ENCODE data around the gene CUEDC1.

The CUEDC1 gene

DNA sequence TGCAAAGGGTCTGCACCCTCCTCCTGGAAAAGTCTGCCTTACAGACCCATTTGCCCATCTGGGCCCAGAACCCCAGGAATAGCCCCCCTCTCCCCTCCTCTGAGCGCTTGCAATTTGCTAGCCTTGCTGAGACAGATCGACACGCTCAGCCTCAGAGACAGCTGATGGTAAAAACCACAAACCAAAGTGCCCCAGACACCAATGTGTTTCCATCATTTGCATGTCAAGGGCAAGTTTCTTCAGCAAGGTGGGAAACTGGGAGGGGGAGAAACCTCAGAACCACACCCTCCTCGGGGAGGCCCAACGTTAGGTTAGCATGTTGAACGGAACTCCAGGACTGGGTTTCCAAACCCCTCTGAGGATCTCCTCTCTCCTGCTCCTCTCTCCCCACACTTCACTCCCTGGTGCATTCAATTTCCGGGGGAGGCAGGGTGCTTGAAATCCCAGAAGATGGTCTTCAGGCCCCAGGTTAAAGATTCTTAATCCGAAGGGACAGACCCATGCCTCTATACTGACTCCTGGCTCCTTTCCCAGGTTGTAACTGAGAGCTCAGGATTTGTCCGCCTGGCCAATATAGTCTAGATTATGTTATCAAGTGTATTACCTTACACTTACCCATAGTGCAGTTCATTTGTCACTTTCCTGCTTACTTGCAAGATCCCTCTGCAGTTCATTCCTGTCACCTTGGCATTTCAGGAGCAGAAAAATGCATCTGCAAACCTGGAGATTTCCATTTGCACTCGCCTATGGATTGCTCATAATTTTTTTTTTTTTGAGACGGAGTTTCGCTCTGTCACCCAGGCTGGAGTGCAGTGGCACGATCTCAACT, 1.3 kb upstream of the CUEDC1 start:
- Mint-ChIP-seq H3K9me3 (no peaks in the 10 kb centered on the region), H3K27ac (no peak overlapping the region), H3K36me3 (peaks cover 9% of the 10 kb centered on the region), H3K4me1 (peaks cover 36% of the 10 kb centered on the region), H3K4me3 (peak overlapping the region; percentile 66)
- DNase-seq (ENCODE audit: low spot score in 2 of 2) (peak in 1 of 2 donors; percentile 73), ATAC-seq (peak; percentile 68)

DNA sequence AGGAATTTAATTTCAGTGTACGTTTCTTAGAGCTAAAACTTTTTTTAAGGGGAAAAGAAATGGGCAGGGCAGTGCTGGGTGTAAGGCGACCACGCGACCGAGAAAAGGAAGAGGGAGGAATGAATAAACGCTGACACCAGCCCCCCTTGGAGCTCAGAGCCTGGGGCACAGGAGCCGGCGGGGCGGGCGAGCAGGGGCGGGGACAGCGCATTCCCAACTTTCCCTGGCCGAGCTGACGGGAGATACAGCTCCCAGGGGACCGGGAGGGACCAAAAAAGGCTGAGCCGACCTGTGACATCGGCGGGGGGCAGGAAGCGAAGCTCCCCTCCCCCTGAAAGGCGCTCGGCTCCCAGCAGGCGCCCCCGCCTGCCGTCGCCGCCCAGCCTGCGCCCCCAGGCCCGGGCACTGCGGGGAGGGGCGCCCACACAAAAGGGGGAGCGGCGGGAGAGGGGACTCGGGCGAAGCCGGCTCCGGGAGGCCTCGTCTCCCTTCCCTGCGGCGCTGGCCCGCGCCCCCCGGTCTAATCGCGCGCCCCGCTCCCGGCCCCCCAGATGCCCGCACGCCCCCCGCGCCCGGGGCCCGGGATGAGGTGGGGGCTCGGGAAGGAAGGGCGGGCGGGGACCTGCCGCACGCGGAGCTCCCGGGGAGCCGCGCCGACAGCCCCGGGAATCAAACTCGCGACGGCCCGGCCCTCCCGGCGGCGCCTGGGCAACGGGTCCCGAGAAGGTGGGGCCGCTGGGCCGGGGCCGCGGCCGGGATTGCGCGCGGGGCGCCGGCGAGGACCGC, 622 bp downstream of the CUEDC1 start:
- Mint-ChIP-seq H3K4me3 (peak overlapping the region; percentile 46), H3K36me3 (peaks cover 15% of the 10 kb centered on the region), H3K9me3 (no peaks in the 10 kb centered on the region), H3K4me1 (peaks cover 46% of the 10 kb centered on the region), H3K27ac (no peak overlapping the region)
- ATAC-seq (peak; percentile 27), DNase-seq (ENCODE audit: low spot score in 2 of 2) (no peak)

- H3K4me1 Mint-ChIP-seq, result peaks cover 52% of the 10 kb centered on the region
- no peaks in the 10 kb centered on the region for H3K9me3 Mint-ChIP-seq
- H3K4me3 Mint-ChIP-seq, result peak overlapping the region; percentile 46
- ATAC-seq (no peak), DNase-seq (ENCODE audit: low spot score in 2 of 2) (no peak)
- H3K36me3 Mint-ChIP-seq, result peaks cover 20% of the 10 kb centered on the region
- H3K27ac Mint-ChIP-seq, result no peak overlapping the region
Measured at GRCh38 chr17:57953705-57954396, 1.4 kb downstream of the CUEDC1 start.

- Mint-ChIP-seq H3K36me3 (peaks cover 23% of the 10 kb centered on the region), H3K9me3 (no peaks in the 10 kb centered on the region), H3K4me3 (no peak overlapping the region), H3K4me1 (peaks cover 58% of the 10 kb centered on the region), H3K27ac (no peak overlapping the region)
- ATAC-seq, result no peak
- no peak for DNase-seq (ENCODE audit: low spot score in 2 of 2)
Measured at GRCh38 chr17:57953219-57953618, 2.0 kb downstream of the CUEDC1 start.

GRCh38 chr17:57949649-57950048, 5.6 kb downstream of the CUEDC1 start:
- ATAC-seq, result no peak
- no peak overlapping the region for H3K4me3 Mint-ChIP-seq
- no peak for DNase-seq (ENCODE audit: low spot score in 2 of 2)
- no peak overlapping the region for H3K27ac Mint-ChIP-seq
- peaks cover 47% of the 10 kb centered on the region for H3K4me1 Mint-ChIP-seq
- no peaks in the 10 kb centered on the region for H3K9me3 Mint-ChIP-seq
- H3K36me3 Mint-ChIP-seq, result peaks cover 14% of the 10 kb centered on the region

- no peak overlapping the region for H3K27ac Mint-ChIP-seq
Measured at GRCh38 chr17:57948555-57949420, 6.4 kb downstream of the CUEDC1 start.

GRCh38 chr17:57948169-57948554, 7.0 kb downstream of the CUEDC1 start:
- no peak overlapping the region for H3K4me3 Mint-ChIP-seq

More at GRCh38 chr17:57948555-57949420, 6.4 kb downstream of the CUEDC1 start:
- ATAC-seq (peak; percentile 75), DNase-seq (ENCODE audit: low spot score in 2 of 2) (no peak)
- Mint-ChIP-seq H3K9me3 (no peaks in the 10 kb centered on the region), H3K36me3 (peaks cover 14% of the 10 kb centered on the region), H3K4me3 (no peak overlapping the region), H3K4me1 (peaks cover 40% of the 10 kb centered on the region)

DNA sequence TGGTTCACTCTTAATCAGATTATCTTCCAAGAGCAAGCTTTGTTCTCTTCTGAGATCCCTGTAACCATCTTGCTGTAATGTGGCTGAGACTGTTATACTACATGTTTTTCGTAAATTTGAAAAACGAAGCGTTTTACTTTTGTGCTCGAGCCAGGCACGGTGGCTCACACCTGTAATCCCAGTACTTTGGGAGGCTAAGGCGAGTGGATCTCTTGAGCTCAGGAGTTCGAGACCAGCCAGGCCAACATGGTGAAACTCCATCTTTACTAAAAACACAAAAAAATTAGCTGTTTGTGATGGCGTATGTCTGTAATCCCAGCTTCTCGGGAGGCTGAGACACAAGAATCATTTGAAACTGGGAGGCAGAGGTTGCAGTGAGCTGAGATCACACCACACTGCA, 7.8 kb downstream of the CUEDC1 start:
- ATAC-seq, result no peak
- H3K27ac Mint-ChIP-seq, result no peak overlapping the region
- H3K4me3 Mint-ChIP-seq, result peak overlapping the region; percentile 53
- H3K36me3 Mint-ChIP-seq, result peaks cover 14% of the 10 kb centered on the region
- DNase-seq (ENCODE audit: low spot score in 2 of 2), result no peak
- H3K9me3 Mint-ChIP-seq, result no peaks in the 10 kb centered on the region
- H3K4me1 Mint-ChIP-seq, result peaks cover 34% of the 10 kb centered on the region

More at GRCh38 chr17:57948169-57948554, 7.0 kb downstream of the CUEDC1 start:
- Mint-ChIP-seq H3K9me3 (no peaks in the 10 kb centered on the region), H3K27ac (no peak overlapping the region), H3K4me1 (peaks cover 37% of the 10 kb centered on the region), H3K36me3 (peaks cover 14% of the 10 kb centered on the region)
- ATAC-seq, result no peak
- DNase-seq (ENCODE audit: low spot score in 2 of 2), result no peak

GRCh38 chr17:57946798-57947358, 8.3 kb downstream of the CUEDC1 start:
- Mint-ChIP-seq H3K9me3 (no peaks in the 10 kb centered on the region), H3K27ac (no peak overlapping the region)
- DNase-seq (ENCODE audit: low spot score in 2 of 2), result peak in 1 of 2 donors; percentile 55

GRCh38 chr17:57945996-57946797, 9.0 kb downstream of the CUEDC1 start:
- Mint-ChIP-seq H3K4me1 (peaks cover 32% of the 10 kb centered on the region), H3K27ac (no peak overlapping the region), H3K4me3 (peak overlapping the region; percentile 53), H3K9me3 (no peaks in the 10 kb centered on the region), H3K36me3 (peaks cover 14% of the 10 kb centered on the region)
- no peak for DNase-seq (ENCODE audit: low spot score in 2 of 2)
- ATAC-seq, result no peak

More at GRCh38 chr17:57946798-57947358, 8.3 kb downstream of the CUEDC1 start:
- Mint-ChIP-seq H3K4me1 (peaks cover 34% of the 10 kb centered on the region), H3K36me3 (peaks cover 14% of the 10 kb centered on the region), H3K4me3 (peak overlapping the region; percentile 53)
- peak; percentile 86 for ATAC-seq

- ATAC-seq (no peak), DNase-seq (ENCODE audit: low spot score in 2 of 2) (no peak)
- Mint-ChIP-seq H3K4me1 (peaks cover 30% of the 10 kb centered on the region), H3K4me3 (no peak overlapping the region), H3K36me3 (peaks cover 9% of the 10 kb centered on the region), H3K27ac (no peak overlapping the region), H3K9me3 (no peaks in the 10 kb centered on the region)
Measured at GRCh38 chr17:57944908-57945307, 10.3 kb downstream of the CUEDC1 start.

GRCh38 chr17:57943645-57944044, 11.6 kb downstream of the CUEDC1 start:
- no peaks in the 10 kb centered on the region for H3K9me3 Mint-ChIP-seq

DNA sequence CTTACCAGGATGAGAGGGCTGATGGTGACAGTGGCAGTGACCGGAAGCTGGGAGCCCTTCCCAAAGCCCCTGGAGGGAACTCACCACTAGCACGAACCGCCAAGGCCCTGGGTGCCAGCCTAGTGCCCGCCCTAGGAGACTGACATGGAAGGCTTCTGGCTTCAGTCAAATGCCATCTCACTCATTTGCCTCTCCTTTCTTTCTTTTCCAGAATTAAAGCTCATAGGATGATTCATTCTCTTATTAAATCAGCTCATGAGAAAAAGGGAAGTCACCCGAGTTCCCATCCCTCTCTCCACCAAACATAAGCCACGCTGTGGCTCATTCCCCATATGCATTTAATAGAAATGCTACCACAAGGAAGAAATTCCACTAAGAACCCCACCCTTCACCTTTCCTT, 12.1 kb downstream of the CUEDC1 start:
- Mint-ChIP-seq H3K36me3 (no peaks in the 10 kb centered on the region), H3K4me1 (peaks cover 25% of the 10 kb centered on the region), H3K4me3 (no peak overlapping the region), H3K27ac (no peak overlapping the region), H3K9me3 (no peaks in the 10 kb centered on the region)
- DNase-seq (ENCODE audit: low spot score in 2 of 2), result no peak
- no peak for ATAC-seq

More at GRCh38 chr17:57943645-57944044, 11.6 kb downstream of the CUEDC1 start:
- DNase-seq (ENCODE audit: low spot score in 2 of 2), result no peak
- Mint-ChIP-seq H3K27ac (no peak overlapping the region), H3K4me3 (no peak overlapping the region), H3K4me1 (peaks cover 30% of the 10 kb centered on the region), H3K36me3 (peaks cover under 1% of the 10 kb centered on the region)
- no peak for ATAC-seq
